ENCODE data around the gene RAET1L.

GRCh38 chr6:149974825-149975224, 50.5 kb downstream of the RAET1L start:
- TF ChIP-seq CTCF (IDR thresholded peaks at IDR 0.05) (no peak), POLR2AphosphoS5 (IDR thresholded peaks at IDR 0.05) (no peak)
